ENCODE measurements around the gene KCNJ2.
A peak's percentile ranks its signal among the peaks of the same experiment; 100 is the strongest.

KCNJ2 gene

GRCh38 chr17:70161519-70161918, 7.8 kb upstream of the KCNJ2 start:
- DNase-seq: no peak

DNA sequence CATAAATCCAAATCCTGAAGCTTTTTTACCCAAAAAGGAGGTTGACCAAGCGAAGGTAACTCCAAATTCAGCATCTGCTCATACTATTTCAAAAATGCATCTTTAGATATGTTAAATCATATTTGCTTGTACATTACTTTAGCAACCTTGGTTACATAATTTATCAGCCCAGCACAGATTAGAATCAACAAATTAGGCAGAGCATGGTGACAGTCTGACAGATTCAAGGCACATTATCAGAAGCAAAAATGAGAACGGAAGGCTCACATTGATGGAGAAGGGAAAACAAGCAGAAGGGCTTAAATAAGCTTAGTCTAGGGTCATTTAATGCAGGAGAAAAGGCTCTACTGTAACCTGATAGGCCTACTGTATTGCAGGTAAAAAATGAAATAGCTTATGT, 3.9 kb upstream of the KCNJ2 start:
- no peak for DNase-seq

DNA sequence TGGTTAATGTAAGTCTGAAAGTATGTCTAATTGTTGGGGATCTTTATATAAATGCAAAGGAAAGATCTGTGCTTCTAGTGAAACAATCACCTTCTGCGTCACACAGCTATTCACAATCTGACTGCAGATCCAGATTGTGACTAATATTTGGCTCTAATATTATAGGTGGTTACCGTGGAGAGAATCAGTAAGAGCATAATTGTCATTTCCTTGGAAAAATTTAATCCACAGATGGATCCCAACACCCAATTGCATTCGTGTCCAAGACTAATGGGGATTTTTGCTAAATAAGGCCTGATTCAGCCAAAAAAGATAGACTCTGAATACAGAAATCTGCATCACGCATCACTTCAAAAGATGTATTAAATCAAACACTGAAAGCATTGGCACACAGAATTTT, 2.7 kb upstream of the KCNJ2 start:
- DNase-seq: no peak

DNA sequence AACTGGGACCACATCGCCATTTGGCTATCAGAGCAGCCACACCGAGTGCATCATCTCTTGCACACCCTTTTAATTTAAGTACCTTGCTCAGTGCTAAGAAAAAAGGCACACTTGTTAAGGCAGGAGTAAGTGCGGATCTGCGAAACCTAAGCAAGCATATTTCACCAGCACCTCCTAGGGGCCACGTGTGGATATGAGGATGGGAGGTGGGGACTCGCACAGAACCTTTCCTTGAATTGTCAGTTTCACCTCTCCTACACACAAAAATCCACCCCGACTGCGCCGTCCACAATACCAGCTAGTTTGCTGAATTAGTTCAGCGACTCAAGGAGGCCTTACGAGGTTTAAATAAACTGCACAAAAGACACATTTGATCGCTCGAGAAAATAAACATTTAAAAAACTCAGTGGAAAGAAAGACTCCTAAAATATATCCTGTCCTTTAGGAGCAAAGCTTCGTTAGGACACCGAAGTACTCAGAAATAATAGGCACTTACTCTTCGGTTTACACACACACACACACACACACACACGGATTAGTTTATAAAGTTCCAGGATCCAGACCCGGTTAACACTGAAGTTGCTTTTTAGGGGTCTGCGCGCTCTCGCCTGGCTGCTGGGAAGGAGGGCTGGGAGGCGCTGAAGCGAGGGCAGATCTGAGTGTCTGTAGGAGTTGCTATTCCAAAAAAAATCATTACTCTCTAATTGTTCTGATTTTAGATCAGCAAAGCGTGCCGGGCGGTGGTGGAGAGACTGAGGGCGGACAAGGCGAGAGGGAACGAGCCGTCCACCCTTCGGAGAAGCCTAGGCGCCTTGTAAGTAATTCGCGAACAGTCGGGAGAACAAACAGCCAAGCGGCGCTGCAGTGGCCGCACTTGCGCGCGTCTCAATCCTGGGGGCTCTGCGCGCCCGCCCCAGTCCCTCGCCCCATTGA, 1.0 kb upstream of the KCNJ2 start:
- peak; percentile 39 for DNase-seq

DNA sequence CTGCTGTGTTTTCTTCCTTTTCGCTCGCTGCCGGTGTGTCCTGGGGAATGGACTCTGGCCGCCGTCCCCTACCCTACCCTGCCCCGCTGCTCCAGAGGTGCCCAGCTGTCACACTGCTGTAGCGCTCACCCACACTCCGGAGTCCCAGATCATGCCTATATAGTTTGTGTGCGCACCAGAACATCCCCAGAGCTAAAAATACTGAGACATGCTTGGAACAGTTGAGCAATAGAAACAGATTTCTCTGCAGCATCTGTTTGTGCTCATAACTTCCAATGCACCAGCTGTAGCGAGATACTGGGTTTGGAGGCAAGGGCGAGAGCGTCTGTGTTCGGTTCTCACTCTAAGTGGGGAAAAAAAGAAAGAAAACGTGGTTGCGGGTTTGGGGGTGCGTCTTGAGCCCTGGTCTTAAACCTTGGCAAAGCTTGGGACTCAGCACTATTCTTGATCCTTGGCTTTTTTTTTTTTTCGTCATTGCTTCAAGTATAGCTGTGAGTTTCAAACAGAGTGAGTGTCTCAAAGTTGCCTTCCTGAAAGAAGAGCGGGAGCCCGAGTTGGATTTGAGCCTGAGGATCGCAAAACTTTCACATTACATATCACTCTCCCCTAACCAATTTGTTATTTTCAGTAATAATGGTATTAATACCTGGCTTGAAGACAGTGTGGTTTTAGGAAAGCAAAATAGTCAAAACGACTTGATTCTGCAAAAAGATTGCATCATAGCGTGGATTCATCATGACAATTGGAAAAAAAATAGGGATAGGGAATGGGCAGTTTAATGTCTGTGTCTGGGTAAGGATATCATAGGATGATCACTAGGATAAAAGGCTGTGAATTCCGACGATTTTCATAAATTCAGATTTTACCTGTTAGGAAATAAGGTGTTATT, 621 bp downstream of the KCNJ2 start:
- DNase-seq: no peak

DNA sequence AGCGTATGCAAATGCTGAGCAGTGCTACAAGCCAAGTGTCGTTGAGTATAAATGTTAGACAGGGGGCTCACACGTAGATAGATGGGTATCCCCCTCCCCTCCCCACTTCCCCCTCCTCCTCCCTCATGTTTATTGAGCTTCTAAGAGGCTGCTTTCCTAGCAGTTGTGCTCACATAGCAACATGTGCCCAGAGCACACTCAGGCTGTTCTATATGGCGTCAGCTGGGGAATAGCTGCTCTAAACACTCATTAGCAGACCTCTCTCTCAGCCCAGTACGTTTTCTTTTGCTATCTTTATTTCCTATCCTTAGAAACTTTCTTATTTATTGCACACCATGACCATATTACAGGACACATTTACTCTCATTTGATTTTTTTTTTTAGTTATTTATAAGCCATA, 1.8 kb downstream of the KCNJ2 start:
- no peak for DNase-seq

DNA sequence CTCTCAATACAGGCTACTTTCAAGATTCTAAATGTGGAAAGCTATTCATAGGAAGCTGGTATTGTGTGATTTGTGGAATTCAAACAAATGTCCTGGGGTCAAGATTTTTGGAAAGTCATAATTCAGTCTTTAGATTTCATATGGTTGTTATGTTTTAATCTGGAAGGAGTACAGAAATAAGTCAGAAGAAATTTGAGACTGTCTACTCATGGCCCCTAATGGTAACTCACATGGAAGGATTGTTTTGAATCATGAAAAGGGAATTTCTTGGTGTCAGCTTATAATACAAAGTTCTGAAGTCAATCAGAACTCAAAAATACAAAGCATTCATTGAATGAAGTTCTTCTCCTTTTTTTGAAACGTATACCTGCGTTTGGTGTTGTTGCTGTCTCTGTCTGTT, 3.1 kb downstream of the KCNJ2 start:
- DNase-seq: no peak

GRCh38 chr17:70172923-70173322, 3.6 kb downstream of the KCNJ2 start:
- no peak for DNase-seq

GRCh38 chr17:70173681-70174080, 4.3 kb downstream of the KCNJ2 start:
- no peak for DNase-seq

DNA sequence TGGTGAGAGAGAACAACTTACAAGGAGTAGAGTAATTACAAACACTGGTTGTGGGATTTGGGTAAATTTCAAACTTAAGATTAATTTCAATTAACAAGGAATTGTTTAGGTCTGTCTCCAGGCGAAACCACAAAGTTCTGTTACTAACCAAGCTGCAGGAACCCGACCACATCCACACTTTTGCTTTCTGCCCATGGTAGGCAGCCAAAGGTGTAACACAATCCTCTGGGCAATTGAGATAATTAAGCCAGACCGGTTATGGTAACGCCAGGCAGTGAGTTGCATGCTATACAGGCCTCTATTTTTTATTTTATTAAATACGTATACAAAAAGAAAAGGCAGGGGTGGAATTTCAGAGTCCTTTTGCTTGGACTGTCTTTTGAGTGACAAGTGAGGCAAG, 12.0 kb downstream of the KCNJ2 start:
- DNase-seq: no peak

DNA sequence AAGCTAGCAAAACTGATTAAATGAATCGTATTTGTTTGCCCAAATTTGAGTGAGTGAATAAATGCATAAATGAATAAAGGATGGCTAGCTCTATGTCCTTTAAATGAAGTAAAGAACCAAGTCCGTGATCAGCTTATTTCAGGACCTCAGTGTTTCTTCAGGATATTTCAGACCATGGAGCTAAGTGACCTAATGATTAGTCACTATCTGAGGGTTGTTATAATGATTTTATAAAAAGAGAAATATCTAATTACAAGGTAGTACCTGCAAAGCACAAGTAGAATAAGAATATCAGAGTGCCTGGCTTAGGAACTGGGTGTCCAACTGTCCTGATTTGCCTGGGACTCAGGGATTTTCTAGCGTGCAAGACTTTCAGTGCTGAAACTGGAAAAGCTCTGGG, 12.5 kb downstream of the KCNJ2 start:
- DNase-seq: no peak

DNA sequence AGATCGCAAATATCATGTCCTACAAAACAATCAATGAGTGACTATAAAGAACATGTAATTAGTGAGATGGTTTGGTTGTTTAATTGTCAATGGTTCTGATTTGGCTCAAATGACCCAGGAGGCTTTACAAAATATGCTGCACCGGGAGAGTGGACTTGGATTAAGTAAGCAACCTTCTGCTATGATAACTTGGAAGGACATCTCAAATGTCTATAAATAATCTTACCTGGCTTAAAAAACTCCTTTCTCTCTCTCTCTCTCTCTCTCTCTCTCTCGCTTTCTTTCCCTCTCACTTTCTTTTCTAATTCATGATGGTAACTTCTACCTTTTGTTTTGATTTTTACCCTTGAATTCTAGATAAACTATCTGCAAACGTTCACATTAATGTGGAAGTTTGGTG, 14.2 kb downstream of the KCNJ2 start:
- DNase-seq: no peak

GRCh38 chr17:70184207-70184606, 14.9 kb downstream of the KCNJ2 start:
- no peak for DNase-seq

- DNase-seq: no peak
These were observed 15.4 kb downstream of the KCNJ2 start for GRCh38 chr17:70184770-70185169.

- DNase-seq: no peak
These were observed 16.0 kb downstream of the KCNJ2 start for GRCh38 chr17:70185285-70185684.

- DNase-seq: no peak
These were observed 18.1 kb downstream of the KCNJ2 start for GRCh38 chr17:70187383-70187782.

GRCh38 chr17:70190959-70191805, 21.9 kb downstream of the KCNJ2 start:
- DNase-seq: no peak

GRCh38 chr17:70195091-70195490, 25.8 kb downstream of the KCNJ2 start:
- DNase-seq: no peak

- no peak for DNase-seq
These were observed 32.6 kb downstream of the KCNJ2 start for GRCh38 chr17:70201872-70202419.

DNA sequence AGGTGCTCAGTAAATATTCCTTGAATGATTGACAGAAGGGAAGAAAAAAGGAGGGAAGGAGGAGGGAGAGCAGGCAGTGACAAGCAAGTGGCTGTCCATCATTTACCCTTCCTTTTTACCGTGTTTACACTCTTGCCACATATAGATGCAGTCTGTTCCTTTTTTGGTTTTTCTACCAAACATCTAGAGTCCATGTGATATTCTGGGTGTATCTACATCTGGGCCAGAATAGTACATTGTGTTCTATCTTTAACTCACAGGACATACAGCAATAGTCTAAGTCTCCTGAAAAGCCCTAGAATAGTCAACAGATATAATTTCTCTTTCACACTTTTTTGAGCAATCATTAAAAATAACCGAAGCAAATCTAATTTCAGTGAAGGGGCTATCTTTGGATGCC, 33.5 kb downstream of the KCNJ2 start:
- DNase-seq: no peak

DNA sequence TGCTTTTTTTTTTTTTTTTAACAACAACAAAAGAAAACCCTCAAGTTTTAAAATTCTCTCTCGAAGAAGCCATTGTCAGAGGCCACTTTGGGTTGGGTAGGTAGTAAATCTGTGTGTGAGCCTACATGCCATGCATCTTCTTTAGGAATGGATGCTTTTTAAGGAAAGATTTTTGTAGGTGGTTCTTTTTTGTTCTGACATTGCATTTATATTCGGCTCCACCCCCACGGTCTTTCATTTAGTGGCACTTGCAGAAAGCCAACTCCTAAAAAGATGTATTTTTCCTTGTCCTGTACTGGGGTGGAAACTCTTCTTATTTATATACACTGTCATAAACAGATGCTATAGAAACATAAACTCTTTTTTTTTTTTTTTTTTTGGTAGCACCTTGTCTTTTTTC, 35.1 kb downstream of the KCNJ2 start:
- DNase-seq: no peak

- no peak for DNase-seq
These were observed 36.1 kb downstream of the KCNJ2 start for GRCh38 chr17:70205401-70205800.

Data from stimulated activated CD8-positive, alpha-beta memory T cell treated with anti-CD3 and anti-CD28 coated beads, Interleukin-4, amount 100 ng/mL, for 48 hours (primary cell).